ENCODE results near the gene ACBD3.

ACBD3 gene

DNA sequence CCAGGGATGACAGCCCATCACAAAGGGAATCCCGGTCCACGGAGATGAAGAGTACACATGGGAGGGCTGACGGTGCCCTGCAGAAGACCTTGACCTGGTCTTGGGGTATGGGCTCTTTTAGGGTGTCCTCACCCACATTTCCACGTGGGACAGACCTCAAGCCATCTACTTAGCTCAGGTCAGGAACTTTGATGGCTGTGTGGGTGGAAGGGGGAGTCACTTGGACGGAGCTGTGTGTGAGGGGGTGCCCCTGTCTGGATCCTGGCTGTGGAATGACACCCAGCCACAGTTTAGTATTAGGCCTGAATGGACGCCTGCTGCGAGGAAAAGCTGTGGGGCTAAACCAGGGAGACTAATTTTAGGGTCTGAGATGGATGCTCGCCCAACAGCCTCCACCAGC is 26.0 kb upstream of the ACBD3 start:
- TF ChIP-seq MYC (IDR thresholded peaks at IDR 0.05; ENCODE audit: low read depth, low read length) (no peak), POLR2A (IDR thresholded peaks at IDR 0.05; ENCODE audit: extremely low read depth, insufficient read length) (no peak)
- TF ChIP-seq, protein P1, sequence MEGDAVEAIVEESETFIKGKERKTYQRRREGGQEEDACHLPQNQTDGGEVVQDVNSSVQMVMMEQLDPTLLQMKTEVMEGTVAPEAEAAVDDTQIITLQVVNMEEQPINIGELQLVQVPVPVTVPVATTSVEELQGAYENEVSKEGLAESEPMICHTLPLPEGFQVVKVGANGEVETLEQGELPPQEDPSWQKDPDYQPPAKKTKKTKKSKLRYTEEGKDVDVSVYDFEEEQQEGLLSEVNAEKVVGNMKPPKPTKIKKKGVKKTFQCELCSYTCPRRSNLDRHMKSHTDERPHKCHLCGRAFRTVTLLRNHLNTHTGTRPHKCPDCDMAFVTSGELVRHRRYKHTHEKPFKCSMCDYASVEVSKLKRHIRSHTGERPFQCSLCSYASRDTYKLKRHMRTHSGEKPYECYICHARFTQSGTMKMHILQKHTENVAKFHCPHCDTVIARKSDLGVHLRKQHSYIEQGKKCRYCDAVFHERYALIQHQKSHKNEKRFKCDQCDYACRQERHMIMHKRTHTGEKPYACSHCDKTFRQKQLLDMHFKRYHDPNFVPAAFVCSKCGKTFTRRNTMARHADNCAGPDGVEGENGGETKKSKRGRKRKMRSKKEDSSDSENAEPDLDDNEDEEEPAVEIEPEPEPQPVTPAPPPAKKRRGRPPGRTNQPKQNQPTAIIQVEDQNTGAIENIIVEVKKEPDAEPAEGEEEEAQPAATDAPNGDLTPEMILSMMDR (IDR thresholded peaks at IDR 0.05; ENCODE audit: low read depth, low read length) = no peak
- TF ChIP-seq, protein P2, sequence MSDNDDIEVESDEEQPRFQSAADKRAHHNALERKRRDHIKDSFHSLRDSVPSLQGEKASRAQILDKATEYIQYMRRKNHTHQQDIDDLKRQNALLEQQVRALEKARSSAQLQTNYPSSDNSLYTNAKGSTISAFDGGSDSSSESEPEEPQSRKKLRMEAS (IDR thresholded peaks at IDR 0.05; ENCODE audit: low read depth, low read length) = no peak
- H3K4me3 ChIP-seq (ENCODE audit: low read depth, low read length) = no peak overlapping the region
- DNase-seq (ENCODE audit: low read depth) = no peak

DNA sequence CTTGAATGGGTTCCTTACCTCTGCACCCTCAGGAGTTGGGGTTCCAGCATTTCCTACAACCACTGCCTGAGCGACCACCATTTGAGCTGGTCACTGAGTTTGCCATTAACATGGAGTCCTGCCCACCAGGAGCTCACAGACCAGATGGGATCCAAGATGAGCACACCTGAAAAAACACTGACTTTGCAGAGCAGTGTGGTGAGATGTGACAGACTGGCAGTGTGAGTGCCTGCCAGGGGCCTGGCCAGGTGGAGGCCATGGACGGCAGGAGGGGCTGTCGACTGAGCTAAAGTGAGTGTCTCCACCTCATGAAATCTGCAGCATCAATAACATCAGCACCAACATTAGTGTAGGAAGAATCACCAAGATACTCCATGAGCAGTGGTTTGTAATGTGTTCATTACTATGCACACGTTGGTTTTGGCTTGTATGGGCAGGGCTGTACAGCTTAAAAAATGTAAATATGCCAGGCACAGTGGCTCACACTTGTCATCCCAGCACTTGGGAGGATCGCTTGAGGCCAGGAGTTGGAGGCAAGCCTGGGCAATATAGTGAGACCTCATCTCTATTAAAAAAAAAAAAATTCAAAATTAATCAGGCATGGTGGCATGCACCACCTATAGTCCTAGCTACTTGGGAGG is 24.8 kb upstream of the ACBD3 start:
- TF ChIP-seq MYC (IDR thresholded peaks at IDR 0.05; ENCODE audit: low read depth, low read length) (no peak), POLR2A (IDR thresholded peaks at IDR 0.05; ENCODE audit: extremely low read depth, insufficient read length) (no peak)
- TF ChIP-seq, protein P1 (IDR thresholded peaks at IDR 0.05; ENCODE audit: low read depth, low read length) = no peak
- TF ChIP-seq, protein P2 (IDR thresholded peaks at IDR 0.05; ENCODE audit: low read depth, low read length) = no peak
- DNase-seq (ENCODE audit: low read depth) = no peak
- no peak overlapping the region for H3K4me3 ChIP-seq (ENCODE audit: low read depth, low read length)

DNA sequence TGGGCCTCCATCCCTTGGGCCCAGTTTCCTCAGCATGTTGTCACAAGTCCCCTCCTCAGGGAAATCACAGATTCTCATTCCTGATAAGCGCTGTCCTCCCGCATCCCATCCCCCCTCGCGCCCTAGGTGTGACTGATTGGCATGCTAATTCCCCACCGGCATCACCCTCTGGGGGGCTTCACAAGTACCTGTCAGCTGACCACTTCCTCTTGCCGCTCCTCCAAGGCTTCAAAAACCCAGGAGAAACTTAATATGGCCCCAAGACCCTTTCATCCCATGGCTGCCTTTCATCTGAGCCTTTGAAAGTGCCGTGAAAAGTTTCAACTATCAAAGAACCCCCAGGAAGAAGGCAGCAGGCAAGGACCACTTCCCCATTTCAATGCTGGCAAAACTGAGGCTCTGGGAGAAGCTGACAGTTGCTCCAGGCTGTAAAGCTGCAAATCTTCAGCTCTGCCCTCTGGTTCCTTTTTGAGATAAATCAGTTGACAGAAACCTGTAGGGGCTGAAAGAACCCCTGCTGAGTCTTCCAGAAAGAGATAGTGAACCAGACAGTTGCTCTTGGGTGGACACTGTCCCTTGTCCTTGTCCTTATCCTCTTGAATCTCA is 24.1 kb upstream of the ACBD3 start:
- TF ChIP-seq POLR2A (IDR thresholded peaks at IDR 0.05; ENCODE audit: extremely low read depth, insufficient read length) (no peak), MYC (IDR thresholded peaks at IDR 0.05; ENCODE audit: low read depth, low read length) (no peak)
- TF ChIP-seq, protein P1 (IDR thresholded peaks at IDR 0.05; ENCODE audit: low read depth, low read length) = no peak
- TF ChIP-seq, protein P2 (IDR thresholded peaks at IDR 0.05; ENCODE audit: low read depth, low read length) = no peak
- H3K4me3 ChIP-seq (ENCODE audit: low read depth, low read length) = no peak overlapping the region
- DNase-seq (ENCODE audit: low read depth) = no peak

DNA sequence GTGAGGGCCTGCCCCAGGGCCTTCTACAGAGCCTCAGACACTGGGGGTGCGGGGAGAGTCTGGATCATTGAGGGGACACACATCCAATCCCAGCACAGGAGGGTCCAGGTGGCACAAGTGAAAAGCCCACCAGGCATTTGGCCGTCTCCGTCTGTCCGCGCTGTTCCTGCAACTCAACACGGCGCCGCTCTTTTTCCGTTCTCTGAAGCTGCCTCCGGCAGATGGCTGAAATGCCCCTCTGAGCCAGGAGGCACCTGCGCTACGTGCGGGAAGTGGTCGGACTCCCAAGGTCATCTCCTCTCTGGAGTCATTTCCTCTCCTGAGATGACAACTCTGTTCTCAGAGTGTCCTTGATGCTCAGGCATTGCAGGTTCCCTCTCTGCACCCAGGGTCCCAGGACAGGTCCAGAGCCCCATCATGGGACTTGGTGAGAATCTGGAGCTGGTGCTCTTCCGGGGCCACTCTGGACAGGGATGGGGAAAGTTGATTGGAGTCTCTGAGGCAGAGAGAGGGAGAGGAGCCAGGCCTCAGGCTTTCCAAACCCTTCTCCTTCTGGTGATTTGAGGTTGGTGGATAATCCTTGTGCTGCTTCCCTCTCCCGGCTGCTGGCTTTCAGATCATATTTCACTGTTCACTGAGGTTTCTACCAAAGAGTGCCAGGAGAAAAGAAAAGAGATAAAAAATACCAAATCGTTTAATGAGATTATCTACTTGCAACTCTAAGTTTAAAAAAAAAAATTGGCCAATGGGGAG is 22.9 kb upstream of the ACBD3 start:
- no peak for DNase-seq (ENCODE audit: low read depth)
- TF ChIP-seq POLR2A (IDR thresholded peaks at IDR 0.05; ENCODE audit: extremely low read depth, insufficient read length) = no peak
- TF ChIP-seq MYC (IDR thresholded peaks at IDR 0.05; ENCODE audit: low read depth, low read length) = no peak
- TF ChIP-seq, protein P1 (IDR thresholded peaks at IDR 0.05; ENCODE audit: low read depth, low read length) = no peak
- TF ChIP-seq, protein P2 (IDR thresholded peaks at IDR 0.05; ENCODE audit: low read depth, low read length) = no peak

DNA sequence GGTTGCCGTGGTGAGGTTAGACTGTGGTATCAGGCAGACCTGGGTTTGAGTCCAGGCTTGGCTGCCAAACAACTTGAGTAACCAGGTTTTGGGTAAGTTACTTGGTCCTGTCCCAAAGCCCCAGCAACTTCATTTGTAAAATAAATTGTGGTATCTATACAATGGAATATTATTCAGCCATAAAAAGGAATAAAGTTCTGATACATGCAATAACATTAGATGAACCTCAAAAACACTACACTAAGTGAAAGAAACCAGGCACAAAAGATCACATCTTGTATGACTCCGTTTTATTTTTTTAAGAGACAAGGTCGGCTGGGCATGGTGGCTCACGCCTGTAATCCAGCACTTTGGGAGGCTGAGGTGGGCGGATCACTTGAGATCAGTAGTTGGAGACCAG is 20.5 kb upstream of the ACBD3 start:
- DNase-seq (ENCODE audit: low read depth) = no peak
- no peak for TF ChIP-seq POLR2A (IDR thresholded peaks at IDR 0.05; ENCODE audit: extremely low read depth, insufficient read length)
- TF ChIP-seq, protein P1 (IDR thresholded peaks at IDR 0.05; ENCODE audit: low read depth, low read length) = no peak
- TF ChIP-seq, protein P2 (IDR thresholded peaks at IDR 0.05; ENCODE audit: low read depth, low read length) = no peak
- no peak for TF ChIP-seq MYC (IDR thresholded peaks at IDR 0.05; ENCODE audit: low read depth, low read length)
- H3K4me3 ChIP-seq (ENCODE audit: low read depth, low read length) = no peak overlapping the region

More for the DNA sequence above, 22.9 kb upstream of the ACBD3 start:
- H3K4me3 ChIP-seq (ENCODE audit: low read depth, low read length) = no peak overlapping the region

Data from NB4 (cell line).